NCI-H1436 treated with DMSO at 0.1 percent for 48 hours (cell line): ENCODE measurements around the gene TPM4.

ENCODE experiments used
- DNase-seq: peaks from one replicate; lab custom pipeline; 2025; lab: John Stamatoyannopoulos, UW

The TPM4 gene

DNA sequence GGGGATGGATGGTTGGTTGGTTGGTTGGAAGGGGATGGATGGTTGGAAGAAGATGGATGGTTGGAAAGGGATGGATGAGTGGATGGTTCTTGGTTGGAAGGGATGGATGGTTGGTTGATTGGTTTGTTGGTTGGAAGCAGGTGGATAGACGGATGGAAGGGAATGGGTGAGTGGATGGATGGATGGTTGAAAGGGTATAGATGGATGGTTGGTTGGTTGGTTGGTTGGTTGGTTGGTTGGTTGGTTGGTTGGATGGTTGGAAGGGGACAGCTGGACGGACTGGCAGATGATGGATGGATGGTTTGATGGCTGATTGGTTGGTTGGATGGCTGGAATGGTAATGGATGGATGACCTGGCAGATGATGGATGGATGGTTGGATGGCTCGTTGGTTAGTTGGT is 55.4 kb downstream of the TPM4 start:
- no peak for DNase-seq

DNA sequence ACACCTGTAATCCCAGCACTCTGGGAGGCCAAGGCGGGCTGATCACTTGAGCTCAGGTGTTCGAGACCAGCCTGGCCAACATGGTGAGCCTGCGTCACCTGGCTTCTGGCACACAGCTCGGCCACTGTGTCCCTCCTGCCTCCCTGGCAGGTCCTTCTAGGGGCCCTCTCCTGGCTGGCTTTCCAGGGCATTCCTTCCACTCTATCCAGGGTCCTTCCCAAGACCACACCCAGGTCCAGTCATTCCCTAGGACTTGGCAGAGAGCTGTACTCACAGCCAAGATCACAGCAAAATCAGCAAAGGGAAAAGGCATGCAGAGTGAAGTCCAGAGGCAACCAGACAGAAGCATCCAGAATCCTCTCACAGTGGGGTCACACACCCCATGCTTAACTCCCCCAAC is 57.5 kb downstream of the TPM4 start:
- DNase-seq: no peak

DNA sequence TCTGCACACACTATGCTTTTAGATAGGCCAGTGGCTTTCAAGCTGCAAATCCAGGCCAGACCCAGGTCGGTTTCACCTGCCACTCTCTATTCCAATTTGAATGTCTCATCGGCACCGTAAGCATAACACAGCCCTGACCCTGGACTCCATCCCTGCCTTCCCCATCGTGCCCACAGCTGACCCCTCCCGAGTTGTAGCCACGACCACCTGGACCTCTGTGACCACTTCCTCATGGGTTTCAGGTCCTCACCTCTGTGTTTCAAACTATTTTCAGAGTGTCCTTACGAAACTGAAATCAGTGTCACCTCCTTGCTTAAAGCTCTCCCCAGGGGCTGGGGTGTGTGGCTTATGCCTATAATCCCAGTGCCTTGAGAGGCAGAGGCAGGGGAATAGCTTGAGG is 58.2 kb downstream of the TPM4 start:
- no peak for DNase-seq

DNA sequence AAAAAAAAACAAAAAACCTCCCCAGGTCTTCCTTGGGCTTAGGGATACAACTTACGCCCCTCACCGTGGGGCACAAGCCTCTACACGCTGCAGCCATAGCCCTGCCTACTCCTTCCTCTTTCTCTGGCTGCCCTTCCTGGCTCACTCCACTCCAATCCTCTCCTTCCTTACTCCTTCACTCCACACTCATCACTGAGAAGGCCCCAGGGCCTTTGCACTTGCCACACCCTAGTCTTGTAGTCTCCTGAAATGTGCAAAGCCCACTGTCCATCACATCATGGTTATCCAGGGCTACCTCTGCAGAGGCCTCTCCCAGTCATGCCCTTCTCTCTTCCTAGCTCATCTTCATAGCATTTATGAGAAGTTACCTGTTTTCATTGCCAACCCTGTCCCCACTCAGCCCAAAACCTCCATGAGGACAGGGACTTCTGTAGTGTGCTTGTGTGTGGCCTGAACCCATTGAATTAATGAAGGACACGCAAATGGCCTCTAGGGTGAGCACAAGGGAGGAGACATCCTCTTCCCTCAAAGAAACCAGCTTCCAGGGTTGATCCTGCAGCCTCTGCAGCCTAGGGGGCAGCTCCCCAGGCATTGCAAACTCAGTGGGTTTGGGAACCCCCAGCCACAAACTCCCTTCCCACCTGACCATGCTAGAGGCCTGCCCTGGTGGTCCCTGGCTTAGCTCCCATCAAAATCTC is 59.3 kb downstream of the TPM4 start:
- DNase-seq: no peak

DNA sequence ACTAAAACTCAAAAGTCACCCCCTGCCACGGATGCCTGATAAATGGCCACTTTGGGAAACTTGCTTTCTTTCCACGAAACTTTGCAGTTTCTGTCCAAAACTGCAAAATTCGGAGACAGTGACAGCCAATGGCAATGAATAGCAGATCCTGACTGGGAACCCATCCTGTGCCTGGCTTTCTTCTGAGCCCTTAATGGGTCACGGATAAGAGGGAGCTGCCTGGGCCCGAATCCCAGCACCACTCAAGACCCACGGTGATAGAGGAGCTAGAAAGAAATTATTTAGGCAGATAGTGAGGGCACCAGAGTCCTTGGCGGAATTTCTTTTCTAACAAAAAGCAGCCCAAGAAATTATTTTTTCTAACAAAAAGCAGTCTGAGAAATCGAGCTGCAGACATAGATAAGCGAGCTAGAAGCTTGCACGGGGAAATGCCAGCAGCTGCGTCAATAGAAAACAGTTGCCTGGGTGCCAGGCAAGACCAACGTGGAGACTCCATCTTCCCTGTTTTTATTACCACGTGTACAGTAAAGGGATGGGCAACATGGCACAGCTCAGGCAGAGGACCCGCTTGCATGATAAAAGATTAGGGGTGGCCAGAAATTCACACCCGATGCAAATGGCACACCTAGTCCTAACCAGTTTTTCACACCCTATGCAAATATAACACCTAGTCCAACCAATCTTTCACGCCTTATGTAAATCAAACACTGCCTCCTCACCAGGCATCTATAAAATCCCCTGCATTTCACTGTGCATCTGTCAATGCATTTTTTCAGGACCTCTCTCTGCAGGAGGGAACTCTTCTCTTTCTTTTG is 60.1 kb downstream of the TPM4 start:
- DNase-seq: no peak

DNA sequence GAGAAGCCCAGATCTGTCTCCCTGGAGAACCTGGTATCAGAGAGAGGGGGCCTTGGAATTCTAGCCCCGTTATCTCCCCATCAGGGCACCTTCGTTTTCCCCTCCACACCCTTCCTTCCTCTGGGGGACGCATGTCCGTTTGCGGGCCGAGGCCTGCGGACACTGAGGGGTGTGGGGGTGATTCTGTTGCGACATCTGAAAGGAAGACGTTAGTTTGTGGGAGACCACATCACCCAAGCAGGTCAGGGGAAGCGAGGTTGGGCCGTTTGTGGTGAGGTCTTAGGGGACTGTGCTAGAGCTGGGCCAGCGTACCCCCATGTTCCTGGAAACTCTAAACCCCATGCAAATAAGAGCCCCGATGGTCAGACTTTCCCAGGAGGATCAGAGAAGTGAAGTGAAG is 63.5 kb downstream of the TPM4 start:
- DNase-seq: no peak

DNA sequence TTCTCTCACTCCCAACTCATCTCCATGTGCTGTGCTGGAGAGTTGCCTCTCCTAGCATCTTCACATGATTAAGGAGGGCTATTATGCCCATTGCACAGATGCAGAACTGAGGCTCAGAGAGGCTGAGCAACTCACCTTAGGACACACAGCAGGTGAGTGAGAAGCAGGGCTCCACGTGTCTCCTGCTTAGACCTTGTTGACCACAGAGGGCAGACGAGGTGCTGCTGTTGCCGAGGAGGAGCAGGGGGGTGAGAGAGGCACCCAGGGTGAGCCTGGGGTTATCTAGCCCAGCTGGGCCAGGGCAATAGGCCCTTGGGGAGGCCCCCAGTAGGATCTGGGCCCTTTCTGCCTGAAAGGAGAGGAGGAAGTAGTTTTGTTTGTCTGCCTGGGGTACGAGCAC is 64.7 kb downstream of the TPM4 start:
- DNase-seq: no peak

DNA sequence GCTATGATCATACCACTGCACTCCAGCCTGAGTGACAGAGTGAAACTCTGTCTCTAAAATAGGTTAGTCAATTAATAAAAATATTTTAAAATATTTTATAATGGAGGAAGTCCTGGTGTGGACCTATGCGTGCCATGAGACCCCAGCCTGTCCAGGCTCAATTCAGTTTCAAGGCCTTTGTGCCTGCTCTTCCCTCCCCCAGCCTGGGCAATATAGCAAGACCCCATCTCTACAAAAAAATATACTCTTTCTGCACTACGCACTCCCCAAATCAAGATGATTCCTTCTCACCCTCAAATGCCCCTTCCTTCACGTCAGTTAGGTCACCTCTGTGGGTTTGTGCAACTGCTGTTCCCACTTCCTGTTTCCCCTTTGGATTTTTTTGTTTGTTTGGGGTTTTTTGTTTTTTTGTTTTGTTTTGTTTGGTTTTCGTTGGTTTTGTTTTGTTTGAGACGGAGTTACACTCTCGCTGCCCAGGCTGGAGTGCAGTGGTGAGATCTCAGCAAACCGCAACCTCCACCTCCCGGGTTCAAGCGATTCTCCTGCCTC is 65.8 kb downstream of the TPM4 start:
- DNase-seq: no peak

DNA sequence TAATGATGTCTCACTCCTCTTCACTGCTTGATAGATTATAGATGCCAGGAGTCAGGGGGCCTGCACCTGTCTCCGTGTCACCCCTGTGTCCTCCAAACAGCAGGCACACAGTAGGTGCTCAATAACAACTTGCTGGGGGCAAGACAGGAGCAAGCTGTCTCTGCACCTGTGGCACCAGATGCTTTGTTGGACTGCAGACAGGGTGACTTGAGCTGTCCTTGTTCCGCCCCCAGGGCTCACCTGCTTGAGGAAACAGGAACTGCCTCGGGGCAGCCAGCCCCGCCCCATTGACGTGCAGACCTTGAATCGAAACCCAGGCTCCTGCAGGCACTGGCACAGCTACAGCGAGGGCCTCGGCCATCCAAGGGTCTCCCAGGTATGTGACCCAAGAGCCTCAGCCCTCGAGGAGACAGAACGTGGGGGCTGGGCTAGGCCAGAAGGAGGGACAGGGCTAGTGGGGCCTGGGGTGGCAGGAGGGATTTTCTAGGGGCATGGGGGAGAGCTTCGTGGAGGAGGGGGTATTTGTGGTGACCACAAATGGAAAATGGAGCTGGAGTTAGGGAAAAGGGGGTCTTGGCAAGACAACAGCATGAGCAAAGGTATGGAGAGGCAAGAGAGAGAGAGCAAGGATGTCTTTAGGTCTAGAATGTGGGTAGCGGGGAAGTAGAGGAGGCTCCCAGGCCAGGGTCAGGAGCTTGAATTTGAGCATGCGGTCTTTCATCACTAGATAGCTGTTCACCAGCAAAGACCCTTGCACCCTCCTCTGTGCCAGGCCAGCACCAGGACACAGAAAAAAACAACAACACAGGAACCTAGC is 67.3 kb downstream of the TPM4 start, which contains the start of gene HSH2D:
TSS of gene HSH2D (plus strand) at position 287 of the 817 bp plus-strand sequence. CDS start 5,066 bp downstream, outside the sequence.
- no peak for DNase-seq

DNA sequence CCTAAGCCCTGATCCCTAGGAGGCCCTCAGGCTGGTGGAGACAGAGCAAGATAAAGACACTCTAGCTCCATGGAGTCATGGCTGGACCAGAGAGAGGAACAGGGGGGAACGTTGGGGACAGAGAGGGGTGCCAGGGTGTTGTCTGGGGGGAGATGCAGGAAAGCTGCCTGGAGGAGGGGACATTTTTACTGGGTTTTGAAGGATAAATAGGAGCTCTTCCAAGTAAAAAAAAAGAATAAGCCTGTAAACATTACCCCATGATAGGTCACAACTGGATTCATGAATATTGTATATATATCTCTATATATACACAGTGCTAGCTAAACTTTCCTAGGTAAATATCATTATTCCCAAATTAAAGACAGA is 67.9 kb downstream of the TPM4 start:
- no peak for DNase-seq

DNA sequence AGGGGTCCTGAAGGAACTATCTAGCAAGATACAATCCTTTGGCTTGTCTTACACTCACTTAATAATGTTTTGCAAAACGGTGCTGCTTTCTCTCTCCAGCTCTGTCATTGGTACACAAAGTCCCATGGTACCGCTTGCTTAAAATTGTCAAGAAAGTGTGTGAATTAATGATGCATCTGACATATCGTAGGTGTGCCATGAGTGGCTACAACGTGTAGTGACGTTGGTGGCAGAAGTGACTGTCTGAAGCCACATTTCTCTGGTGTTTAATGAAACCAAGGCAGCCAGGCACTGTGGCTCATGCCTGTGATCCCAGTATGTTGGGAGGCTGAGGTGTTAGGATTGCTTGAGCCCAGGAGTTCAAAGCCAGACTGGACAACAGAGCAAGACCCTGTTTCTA is 69.8 kb downstream of the TPM4 start:
- no peak for DNase-seq

DNA sequence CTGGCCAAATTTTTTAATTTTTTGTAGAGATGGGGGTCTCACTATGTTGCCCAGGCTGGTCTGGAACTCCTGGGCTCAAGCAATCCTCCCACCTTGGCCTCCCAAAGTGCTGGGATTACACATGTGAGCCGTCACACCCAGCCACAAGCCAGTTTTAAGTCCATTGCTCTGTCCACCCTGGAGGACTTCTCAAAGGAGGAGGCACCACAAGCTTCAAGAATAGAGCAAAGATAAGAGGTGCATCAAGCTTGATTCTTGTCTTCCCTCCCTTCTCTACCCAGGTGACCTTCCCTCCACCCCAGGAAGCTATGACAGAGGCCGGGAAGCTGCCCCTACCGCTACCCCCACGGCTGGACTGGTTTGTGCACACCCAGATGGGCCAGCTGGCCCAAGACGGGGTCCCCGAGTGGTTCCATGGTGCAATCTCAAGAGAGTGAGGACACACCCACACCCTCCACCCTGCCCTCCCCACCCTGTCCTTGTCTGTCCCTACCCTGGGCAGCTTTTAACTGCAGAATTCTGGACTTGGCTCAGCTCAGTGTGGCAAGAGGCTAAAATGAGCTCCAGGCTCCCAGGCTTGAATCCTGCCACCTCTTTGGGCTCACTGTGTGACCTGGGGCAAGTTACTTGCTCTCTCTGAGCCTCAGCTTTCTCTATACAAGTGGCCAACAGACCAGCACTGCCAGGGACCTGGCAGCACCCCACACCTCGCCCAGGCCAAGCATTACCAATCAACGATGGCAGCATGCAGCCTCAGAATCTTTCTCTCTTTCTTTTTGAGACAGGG is 72.3 kb downstream of the TPM4 start:
- DNase-seq: no peak
